WI38 (cell line): ENCODE data around the gene SPATS2L.
A peak's percentile ranks its signal among the peaks of the same experiment; 100 is the strongest.

Experiments used
- H3K4me3 ChIP-seq: 2 replicates; pipeline ENCODE4 v1.5.1; 2011; ENCODE audit warnings: low read depth, mild to moderate bottlenecking, control low read depth, low read length
- TF ChIP-seq, protein P1 (sequence below): IDR thresholded peaks from 2 replicates; pipeline ENCODE4 v1.5.1; 2012; ENCODE audit warnings: low read depth, mild to moderate bottlenecking, control low read depth, low read length

The SPATS2L gene

DNA sequence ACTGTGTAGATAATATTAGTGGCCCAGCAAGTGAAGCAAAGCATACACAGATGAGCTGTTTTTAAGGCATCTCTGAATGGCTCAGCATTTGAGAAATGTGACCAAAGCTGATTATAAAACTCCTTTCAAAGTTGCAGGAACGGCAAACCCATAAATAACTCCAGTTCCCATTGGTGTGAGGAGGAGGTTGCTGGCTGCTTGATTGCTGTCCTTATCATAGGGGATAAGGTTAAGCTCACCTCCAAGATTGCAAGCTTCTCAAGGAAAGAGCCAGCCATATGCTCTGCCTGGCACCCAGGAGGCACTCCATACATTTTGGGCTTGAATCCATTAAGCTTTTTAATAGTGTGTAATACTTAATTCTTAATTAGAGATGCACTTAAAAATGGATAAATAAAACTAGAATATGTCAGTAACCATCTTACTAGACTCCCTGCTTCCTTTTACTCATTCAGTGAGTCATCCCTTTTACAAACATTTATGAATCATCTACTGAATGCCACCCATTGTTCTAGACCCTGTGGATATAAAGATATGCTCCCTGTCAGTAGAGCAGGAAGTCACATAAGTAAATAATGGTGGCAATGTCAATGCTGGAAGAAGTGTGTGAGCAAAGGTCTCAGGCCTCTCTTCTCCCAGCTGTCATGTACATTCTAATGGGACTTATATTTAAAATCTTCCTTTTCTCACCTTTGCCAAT, 99.3 kb downstream of the SPATS2L start:
- peak overlapping the region; percentile 25 for H3K4me3 ChIP-seq
- TF ChIP-seq, protein P1, sequence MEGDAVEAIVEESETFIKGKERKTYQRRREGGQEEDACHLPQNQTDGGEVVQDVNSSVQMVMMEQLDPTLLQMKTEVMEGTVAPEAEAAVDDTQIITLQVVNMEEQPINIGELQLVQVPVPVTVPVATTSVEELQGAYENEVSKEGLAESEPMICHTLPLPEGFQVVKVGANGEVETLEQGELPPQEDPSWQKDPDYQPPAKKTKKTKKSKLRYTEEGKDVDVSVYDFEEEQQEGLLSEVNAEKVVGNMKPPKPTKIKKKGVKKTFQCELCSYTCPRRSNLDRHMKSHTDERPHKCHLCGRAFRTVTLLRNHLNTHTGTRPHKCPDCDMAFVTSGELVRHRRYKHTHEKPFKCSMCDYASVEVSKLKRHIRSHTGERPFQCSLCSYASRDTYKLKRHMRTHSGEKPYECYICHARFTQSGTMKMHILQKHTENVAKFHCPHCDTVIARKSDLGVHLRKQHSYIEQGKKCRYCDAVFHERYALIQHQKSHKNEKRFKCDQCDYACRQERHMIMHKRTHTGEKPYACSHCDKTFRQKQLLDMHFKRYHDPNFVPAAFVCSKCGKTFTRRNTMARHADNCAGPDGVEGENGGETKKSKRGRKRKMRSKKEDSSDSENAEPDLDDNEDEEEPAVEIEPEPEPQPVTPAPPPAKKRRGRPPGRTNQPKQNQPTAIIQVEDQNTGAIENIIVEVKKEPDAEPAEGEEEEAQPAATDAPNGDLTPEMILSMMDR, result no peak

DNA sequence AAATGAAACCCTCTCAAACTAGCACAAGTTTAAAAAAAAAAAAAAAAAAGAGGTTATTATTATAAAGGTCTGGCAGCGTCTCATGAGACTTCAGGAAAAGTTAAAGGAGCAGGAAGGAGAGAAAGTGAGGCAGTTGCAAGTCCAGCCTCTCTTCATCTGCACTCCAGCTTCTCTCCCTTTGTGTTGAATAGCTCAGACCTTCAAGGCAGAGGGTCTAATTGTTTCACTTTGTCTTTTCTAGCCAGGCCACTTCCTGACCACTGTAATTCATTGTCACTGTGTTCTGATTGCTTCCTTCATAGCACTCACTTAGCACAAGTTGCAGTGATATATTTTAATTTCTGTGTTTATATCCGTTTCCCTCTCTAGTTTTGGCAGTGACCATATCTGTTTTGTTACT, 99.9 kb downstream of the SPATS2L start:
- TF ChIP-seq, protein P1, result no peak
- no peak overlapping the region for H3K4me3 ChIP-seq

DNA sequence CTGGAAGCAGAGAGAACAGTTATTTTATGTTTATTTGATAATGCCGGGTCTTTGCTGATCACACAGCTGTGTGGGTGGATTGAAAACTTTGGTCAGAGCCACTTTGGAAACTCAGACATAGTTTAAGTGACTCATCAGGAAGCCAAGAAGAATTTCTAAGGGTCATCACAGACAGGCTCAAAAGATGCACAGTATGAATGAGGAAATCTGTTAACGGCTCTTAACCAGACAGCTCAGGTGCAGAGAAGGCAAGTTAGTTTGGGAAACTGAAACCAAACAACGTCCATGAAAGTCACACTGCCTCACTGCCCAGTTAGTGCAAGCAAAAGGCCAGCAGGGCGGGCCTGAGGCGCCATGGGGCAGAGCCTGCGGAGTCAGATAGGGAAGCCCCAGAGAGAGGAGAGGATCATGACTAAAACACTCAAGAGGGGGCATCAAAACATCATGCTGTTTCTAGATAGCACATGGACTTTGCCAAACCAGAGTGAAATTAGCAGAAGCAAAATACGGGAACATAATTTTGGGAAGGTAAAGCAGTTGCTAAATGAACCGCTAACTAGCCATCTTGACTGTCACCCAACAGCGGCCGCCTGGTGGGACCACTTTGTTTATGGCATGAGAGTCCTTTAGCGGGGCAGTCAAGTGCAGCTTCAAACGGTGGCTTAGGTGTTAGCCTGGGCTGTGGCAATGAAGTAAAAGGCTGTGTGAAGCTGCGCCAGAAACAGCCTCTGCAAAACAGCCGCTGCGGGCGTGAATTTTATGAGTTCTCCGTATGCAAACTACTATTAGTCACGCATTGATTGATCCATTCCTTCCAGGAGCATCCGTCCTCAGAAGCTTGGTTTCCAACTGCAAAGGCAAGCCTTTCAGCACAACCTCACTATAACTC, 102.2 kb downstream of the SPATS2L start:
- H3K4me3 ChIP-seq, result peak overlapping the region; percentile 23; the same call in 1 of the 2 replicates
- TF ChIP-seq, protein P1, result no peak

DNA sequence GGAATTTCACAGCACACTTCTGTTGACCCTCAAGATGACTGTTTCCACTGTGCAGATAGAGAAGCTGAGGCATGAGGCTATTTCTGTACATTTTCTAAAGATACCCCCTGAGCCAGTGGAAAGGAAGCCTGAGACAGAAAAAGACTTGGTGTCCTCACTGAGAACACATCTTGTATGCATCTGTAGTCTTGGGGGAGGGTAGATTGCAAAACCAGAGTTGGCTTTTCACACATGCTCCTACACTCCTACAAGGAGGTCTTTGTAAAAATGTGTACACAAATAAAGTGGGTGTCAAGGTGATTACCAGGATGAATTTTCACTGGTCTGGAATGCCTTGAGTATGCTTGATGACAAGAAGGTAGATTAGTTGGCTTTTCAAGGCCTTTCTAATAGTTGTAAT, 105.3 kb downstream of the SPATS2L start:
- TF ChIP-seq, protein P1, result no peak
- no peak overlapping the region for H3K4me3 ChIP-seq

DNA sequence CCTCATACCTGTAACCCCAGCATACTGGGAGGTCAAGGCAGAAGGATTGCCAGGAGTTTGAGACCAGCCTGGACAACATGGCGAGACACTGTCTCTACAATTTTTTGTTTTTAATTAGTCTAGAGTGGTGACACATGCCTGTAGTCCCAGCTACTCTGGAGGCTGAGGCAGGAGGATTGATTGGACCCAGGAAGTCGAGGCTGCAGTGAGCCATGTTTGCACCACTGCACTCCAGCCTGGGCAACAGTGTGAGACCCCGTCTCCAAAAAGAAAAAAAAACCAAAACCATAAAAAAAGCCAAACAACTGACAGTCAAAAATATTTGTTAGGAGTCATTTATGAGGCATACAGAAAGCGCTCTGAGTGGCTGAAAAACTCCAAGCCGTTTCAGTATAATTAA, 107.9 kb downstream of the SPATS2L start:
- no peak overlapping the region for H3K4me3 ChIP-seq
- TF ChIP-seq, protein P1, result no peak

DNA sequence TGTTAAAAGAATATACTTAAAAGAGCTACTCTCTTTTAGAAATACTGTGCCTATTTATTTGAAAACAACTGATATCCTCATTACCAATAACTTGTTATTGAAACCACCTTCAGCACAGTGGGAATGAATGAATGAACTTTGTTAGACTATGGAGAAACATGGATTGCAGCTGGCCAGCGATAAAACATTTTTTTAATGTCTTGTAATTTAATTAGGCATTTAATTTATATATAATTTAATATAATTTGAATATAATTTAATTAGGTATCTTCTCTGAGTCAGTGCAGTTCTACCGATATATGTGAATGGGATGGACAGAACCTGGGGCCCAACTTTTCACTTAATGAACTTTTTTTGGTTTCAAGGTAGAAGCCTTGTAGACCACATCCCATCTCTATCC, 109.0 kb downstream of the SPATS2L start:
- no peak overlapping the region for H3K4me3 ChIP-seq
- TF ChIP-seq, protein P1, result no peak

DNA sequence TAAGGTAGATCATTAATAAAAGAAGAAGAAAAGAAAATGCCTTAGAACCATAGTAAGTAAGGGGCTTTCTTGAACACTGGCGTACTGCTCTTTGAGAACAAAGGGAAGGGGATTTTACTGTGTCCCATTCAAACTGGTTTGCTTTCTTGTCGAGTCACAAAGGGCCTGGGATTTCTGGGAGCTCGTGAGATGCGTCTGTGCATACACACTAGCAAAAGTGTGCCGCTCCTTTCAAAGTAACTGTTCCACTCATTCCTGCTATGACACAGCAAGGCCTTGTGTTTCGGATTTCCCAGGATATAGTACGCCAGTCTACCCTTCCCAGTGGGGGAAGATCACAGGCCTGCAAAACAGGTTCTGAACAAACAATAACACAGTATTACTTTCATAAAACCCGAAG, 110.4 kb downstream of the SPATS2L start:
- TF ChIP-seq, protein P1, result no peak
- H3K4me3 ChIP-seq, result no peak overlapping the region
